ENCODE data around the gene TMPRSS15.

GRCh38 chr21:18318156-18318555 is 85.4 kb downstream of the TMPRSS15 start:
- TF ChIP-seq CTCF (IDR thresholded peaks at IDR 0.05) (no peak), EP300 (IDR thresholded peaks at IDR 0.05) (no peak)
